SK-N-SH (cell line): ENCODE measurements around the gene PLEK2. TPM values are rescaled to one million over a fixed set of nuclear protein-coding genes. Genes with fewer than 3 reads are reported as not detected.

Experiments
- CTCF ChIA-PET: fragments of 300-600, 350-600 bp; formaldehyde crosslinking; extraction: SDS; loops from one replicate; lab custom pipeline; 2021; lab: Yijun Ruan, JAX
- POLR2A ChIA-PET: fragments of 350-600 bp; sonication (Branson Sonifier 250); formaldehyde crosslinking; extraction: SDS; loops from one replicate; lab custom pipeline; 2020; ENCODE audit warnings: antibody characterized with exemption, inconsistent platforms; lab: Yijun Ruan, JAX
- DNase-seq: peaks from one replicate; pipeline ENCODE4 v3.0.0; 2012
- H2AFZ ChIP-seq: fragments of 200-600 bp; sonication (generic); 2 replicates; pipeline ENCODE4 v1.8.1; 2016; ENCODE audit warnings: antibody characterized with exemption, mild to moderate bottlenecking, low read depth
- H3F3A ChIP-seq: fragments of 200-600 bp; sonication (generic); replicated peaks from 2 replicates; pipeline ENCODE3; 2016; ENCODE audit warnings: antibody characterized with exemption, mild to moderate bottlenecking; ENCODE audit not compliant: insufficient read depth
- H3K27ac ChIP-seq, 2 experiments: fragments of 200-500 bp in 1 of 2; fragments of 200-600 bp in 1 of 2; sonication (Bioruptor generic) in 1 of 2; sonication (generic), shearing (Covaris generic) in 1 of 2; 2 replicates each; pipeline versions ENCODE4 v1.5.1 to v1.6.1; 2014 to 2016; ENCODE audit warnings: low read depth in 2 of 2, inconsistent platforms in 1 of 2, low read length in 1 of 2, mild to moderate bottlenecking in 1 of 2, mixed read lengths in 1 of 2
- H3K27me3 ChIP-seq: fragments of 200-600 bp; sonication (generic), shearing (Covaris generic); 2 replicates; pipeline ENCODE4 v1.6.1; 2016; ENCODE audit warnings: mixed run types; ENCODE audit not compliant: insufficient read depth
- H3K36me3 ChIP-seq, 2 experiments: fragments of 200-500 bp in 1 of 2; fragments of 200-600 bp in 1 of 2; sonication (Bioruptor generic) in 1 of 2; sonication (generic) in 1 of 2; replicated peaks in 1 of 2; 2 replicates each; pipeline versions ENCODE3 to v1.5.1; 2014 to 2016; ENCODE audit warnings: low read length in 1 of 2, mild to moderate bottlenecking in 1 of 2; ENCODE audit not compliant: insufficient read depth in 2 of 2, control insufficient read depth in 1 of 2
- H3K4me1 ChIP-seq, 2 experiments: fragments of 200-500 bp in 1 of 2; fragments of 200-600 bp in 1 of 2; sonication (Bioruptor generic) in 1 of 2; sonication (generic), shearing (Covaris generic) in 1 of 2; 2 replicates each; pipeline versions ENCODE4 v1.5.1 to v1.6.1; 2014 to 2016; ENCODE audit warnings: low read depth in 1 of 2, low read length in 1 of 2, mixed run types in 1 of 2; ENCODE audit not compliant: insufficient read depth in 2 of 2, control insufficient read depth in 1 of 2
- H3K4me2 ChIP-seq: fragments of 200-600 bp; sonication (generic), shearing (Covaris generic); 2 replicates; pipeline ENCODE4 v1.6.1; 2017; ENCODE audit warnings: mixed run types
- H3K4me3 ChIP-seq, 2 experiments: fragments of 200-500 bp in 1 of 2; fragments of 200-600 bp in 1 of 2; sonication (Bioruptor generic) in 1 of 2; sonication (generic), shearing (Covaris generic) in 1 of 2; 2 replicates each; pipeline versions ENCODE4 v1.5.1 to v1.8.1; 2014 to 2016; ENCODE audit warnings: low read depth in 2 of 2, inconsistent platforms in 1 of 2, low read length in 1 of 2, mild to moderate bottlenecking in 1 of 2, mixed read lengths in 1 of 2, moderate library complexity in 1 of 2
- H3K79me2 ChIP-seq: fragments of 200-600 bp; sonication (generic); 2 replicates; pipeline ENCODE4 v1.8.1; 2017; ENCODE audit warnings: mild to moderate bottlenecking; ENCODE audit not compliant: insufficient read depth
- H3K9ac ChIP-seq: fragments of 200-600 bp; sonication (generic); 2 replicates; pipeline ENCODE4 v1.6.1; 2017; ENCODE audit warnings: mixed run types
- H3K9me2 ChIP-seq: fragments of 200-600 bp; sonication (generic); 2 replicates; pipeline ENCODE4 v1.6.1; 2017; ENCODE audit warnings: mixed run types
- H3K9me3 ChIP-seq: fragments of 200-600 bp; sonication (generic); 2 replicates; pipeline ENCODE4 v1.6.1; 2017; ENCODE audit warnings: mixed run types, mild to moderate bottlenecking, moderate library complexity
- H4K20me1 ChIP-seq: fragments of 200-600 bp; sonication (generic); 2 replicates; pipeline ENCODE4 v1.6.1; 2017; ENCODE audit warnings: mild to moderate bottlenecking, mixed run types; ENCODE audit not compliant: insufficient read depth
- CHD2 ChIP-seq: fragments of 150-350 bp; IDR thresholded peaks from 2 replicates; pipeline ENCODE4 v1.6.1; 2018; ENCODE audit warnings: low read length; ENCODE audit not compliant: partially characterized antibody
- GABPA ChIP-seq: IDR thresholded peaks from 2 replicates; pipeline ENCODE4 v1.4.0; 2012; ENCODE audit warnings: low read depth, mild to moderate bottlenecking
- GATA2 ChIP-seq: sonication (generic); formaldehyde crosslinking; IDR thresholded peaks from 2 replicates; pipeline ENCODE4 v1.5.0; 2020; ENCODE audit warnings: mild to moderate bottlenecking, missing genetic modification reagents
- MEF2A ChIP-seq: IDR thresholded peaks from 2 replicates; pipeline ENCODE4 v1.4.0; 2012; ENCODE audit warnings: low read depth, borderline replicate concordance
- NFIC ChIP-seq: IDR thresholded peaks from 2 replicates; pipeline ENCODE4 v1.4.0; 2012; ENCODE audit warnings: borderline replicate concordance
- NRF1 ChIP-seq: IDR thresholded peaks from 2 replicates; pipeline ENCODE4 v1.6.1; 2012; ENCODE audit warnings: low read depth, mild to moderate bottlenecking, low read length
- PBX3 ChIP-seq: IDR thresholded peaks from 2 replicates; pipeline ENCODE4; 2012
- POLR2AphosphoS5 ChIP-seq: IDR thresholded peaks from 2 replicates; pipeline ENCODE4 v1.6.1; 2012; ENCODE audit warnings: low read depth, low read length
- RAD21 ChIP-seq: IDR thresholded peaks from 2 replicates; pipeline ENCODE4 v1.6.1; 2012; ENCODE audit warnings: mild to moderate bottlenecking, low read length
- RCOR1 ChIP-seq: fragments of 150-350 bp; IDR thresholded peaks from 2 replicates; pipeline ENCODE4 v1.6.1; 2017; ENCODE audit warnings: antibody characterized with exemption, low read length
- REST ChIP-seq: IDR thresholded peaks from 2 replicates; pipeline ENCODE4 v1.6.1; 2012; ENCODE audit warnings: mild to moderate bottlenecking, low read depth, low read length, moderate library complexity
- TAF1 ChIP-seq: IDR thresholded peaks from 2 replicates; pipeline ENCODE4 v1.6.1; 2012; ENCODE audit warnings: low read depth, mild to moderate bottlenecking, low read length, moderate library complexity, borderline replicate concordance
- TEAD4 ChIP-seq: IDR thresholded peaks from 2 replicates; pipeline ENCODE4 v1.4.0; 2012; ENCODE audit warnings: mild to moderate bottlenecking, borderline replicate concordance; ENCODE audit not compliant: insufficient read depth
- USF1 ChIP-seq: IDR thresholded peaks from 2 replicates; pipeline ENCODE4 v1.4.0; 2012; ENCODE audit warnings: low read depth, borderline replicate concordance
- YY1 ChIP-seq: IDR thresholded peaks from 2 replicates; pipeline ENCODE4 v1.4.0; 2012; ENCODE audit warnings: low read depth, mild to moderate bottlenecking
- WGBS: methylation state at CpG from one replicate; pipeline ENCODE4 v1.1.6; 2017; ENCODE audit warnings: low lambda C conversion rate; 5-methylcytosine and 5-hydroxymethylcytosine counted together
- polyA plus RNA-seq, 3 experiments: library from polyadenylated mRNA; depleted of rRNA; stranded (reverse); fragments of >200 nt; gene quantifications; 2 replicates each; pipeline ENCODE4 v1.2.3, GENCODE V29; 2012
- TF ChIP-seq, protein P1 (sequence below): fragments of 150-350 bp; IDR thresholded peaks from 2 replicates; pipeline ENCODE4 v1.6.1; 2016; ENCODE audit warnings: mild to moderate bottlenecking, low read depth, low read length
- TF ChIP-seq, protein P2 (sequence below): fragments of 200-600 bp; sonication (generic); IDR thresholded peaks from 2 replicates; pipeline ENCODE4 v1.6.1; 2017; ENCODE audit warnings: antibody characterized with exemption, mild to moderate bottlenecking, moderate library complexity

Gene PLEK2
- polyA plus RNA-seq, 1 of the 3 experiments (the other 2 are of a cell fraction), result 0.56 TPM

GRCh38 chr14:67370830-67371229 lies 41.1 kb downstream of the PLEK2 start:
- no peak overlapping the region for H2AFZ ChIP-seq
- H4K20me1 ChIP-seq, result peaks cover 4% of the 10 kb centered on the region; the same call in 1 of the 2 replicates
- H3K4me3 ChIP-seq, result no peak overlapping the region
- no peak for DNase-seq
- POLR2A ChIA-PET, result no interaction called here
- H3K36me3 ChIP-seq, result peaks cover 68 to 78% of the 10 kb centered on the region in 2 experiments
- H3K9me3 ChIP-seq, result no peaks in the 10 kb centered on the region
- H3K27me3 ChIP-seq, result no peaks in the 10 kb centered on the region
- CTCF ChIA-PET, result no interaction called here
- H3K9ac ChIP-seq, result no peak overlapping the region
- H3K4me2 ChIP-seq, result no peak overlapping the region
- TF ChIP-seq USF1 (no peak), MEF2A (no peak), TAF1 (no peak), YY1 (no peak), RCOR1 (no peak), TEAD4 (no peak), GATA2 (CRISPR knock-in tag) (no peak), REST (no peak), POLR2AphosphoS5 (no peak), PBX3 (no peak), GABPA (no peak), RAD21 (no peak), NRF1 (no peak), CHD2 (no peak), NFIC (no peak)
- TF ChIP-seq, protein P1, sequence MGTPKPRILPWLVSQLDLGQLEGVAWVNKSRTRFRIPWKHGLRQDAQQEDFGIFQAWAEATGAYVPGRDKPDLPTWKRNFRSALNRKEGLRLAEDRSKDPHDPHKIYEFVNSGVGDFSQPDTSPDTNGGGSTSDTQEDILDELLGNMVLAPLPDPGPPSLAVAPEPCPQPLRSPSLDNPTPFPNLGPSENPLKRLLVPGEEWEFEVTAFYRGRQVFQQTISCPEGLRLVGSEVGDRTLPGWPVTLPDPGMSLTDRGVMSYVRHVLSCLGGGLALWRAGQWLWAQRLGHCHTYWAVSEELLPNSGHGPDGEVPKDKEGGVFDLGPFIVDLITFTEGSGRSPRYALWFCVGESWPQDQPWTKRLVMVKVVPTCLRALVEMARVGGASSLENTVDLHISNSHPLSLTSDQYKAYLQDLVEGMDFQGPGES, result no peak
- TF ChIP-seq, protein P2, sequence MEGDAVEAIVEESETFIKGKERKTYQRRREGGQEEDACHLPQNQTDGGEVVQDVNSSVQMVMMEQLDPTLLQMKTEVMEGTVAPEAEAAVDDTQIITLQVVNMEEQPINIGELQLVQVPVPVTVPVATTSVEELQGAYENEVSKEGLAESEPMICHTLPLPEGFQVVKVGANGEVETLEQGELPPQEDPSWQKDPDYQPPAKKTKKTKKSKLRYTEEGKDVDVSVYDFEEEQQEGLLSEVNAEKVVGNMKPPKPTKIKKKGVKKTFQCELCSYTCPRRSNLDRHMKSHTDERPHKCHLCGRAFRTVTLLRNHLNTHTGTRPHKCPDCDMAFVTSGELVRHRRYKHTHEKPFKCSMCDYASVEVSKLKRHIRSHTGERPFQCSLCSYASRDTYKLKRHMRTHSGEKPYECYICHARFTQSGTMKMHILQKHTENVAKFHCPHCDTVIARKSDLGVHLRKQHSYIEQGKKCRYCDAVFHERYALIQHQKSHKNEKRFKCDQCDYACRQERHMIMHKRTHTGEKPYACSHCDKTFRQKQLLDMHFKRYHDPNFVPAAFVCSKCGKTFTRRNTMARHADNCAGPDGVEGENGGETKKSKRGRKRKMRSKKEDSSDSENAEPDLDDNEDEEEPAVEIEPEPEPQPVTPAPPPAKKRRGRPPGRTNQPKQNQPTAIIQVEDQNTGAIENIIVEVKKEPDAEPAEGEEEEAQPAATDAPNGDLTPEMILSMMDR, result no peak
- TF ChIP-seq, all 33 proteins: peak for 0
- H3K4me1 ChIP-seq, result no peaks in the 10 kb centered on the region
- WGBS, result 83% methylated on average over 5 of the region's 5 CpGs
- H3F3A ChIP-seq, result peaks cover 14% of the 10 kb centered on the region
- H3K9me2 ChIP-seq, result no peaks in the 10 kb centered on the region
- no peak overlapping the region for H3K27ac ChIP-seq
- H3K79me2 ChIP-seq, result peaks cover 76% of the 10 kb centered on the region
